ENCODE measurements around the gene ANKRD16.
"Not testable (repeated sequence)": the region's sequence is repeated elsewhere in the genome, so short reads cannot be mapped to it uniquely, and the experiment has no call there.

ANKRD16 gene

GRCh38 chr10:5889624-5890451 lies at the start of gene ANKRD16, which contains the start of gene FBH1:
TSS of gene ANKRD16 (minus strand) at chr10:5889893. CDS start at chr10:5889354, 539 bp downstream.
TSS of gene FBH1 (plus strand) at chr10:5890243. CDS start at chr10:5890346, 103 bp downstream.
- DNase-seq (ENCODE audit: low read depth) = peak; percentile 98

DNA sequence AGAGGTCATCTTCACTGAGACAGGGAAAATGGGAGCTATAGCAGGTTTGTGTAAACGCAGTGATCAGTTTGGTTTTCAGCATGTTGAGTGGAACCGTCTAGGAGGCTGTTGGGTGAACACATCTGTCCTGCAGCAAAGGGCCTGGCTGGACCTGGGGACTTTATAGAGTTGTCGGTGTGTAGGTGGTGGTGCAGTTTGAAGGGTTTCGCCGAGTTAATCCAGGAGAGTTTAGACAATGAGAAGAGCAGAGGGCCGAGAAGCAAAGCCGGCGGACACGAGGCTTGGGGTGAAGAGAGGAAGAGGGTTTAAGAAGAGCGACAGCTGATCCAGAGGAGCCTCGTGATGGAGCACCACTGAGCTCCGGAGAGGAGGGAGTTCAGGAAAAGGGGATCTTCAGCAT lies 48.6 kb upstream of the ANKRD16 start:
- DNase-seq (ENCODE audit: low read depth) = no peak
- no peak overlapping the region for H3K4me3 ChIP-seq (ENCODE audit: low read depth, low read length)

More at GRCh38 chr10:5889624-5890451, at the start of gene ANKRD16, which contains the start of gene FBH1:
- peak within 1 kb of the TSS; percentile 86 for H3K4me3 ChIP-seq (ENCODE audit: low read depth, low read length)

GRCh38 chr10:5937016-5937415 lies 47.3 kb upstream of the ANKRD16 start:
- no peak for DNase-seq (ENCODE audit: low read depth)
- H3K4me3 ChIP-seq (ENCODE audit: low read depth, low read length) = no peak overlapping the region

GRCh38 chr10:5935628-5936027 lies 45.9 kb upstream of the ANKRD16 start:
- H3K4me3 ChIP-seq (ENCODE audit: low read depth, low read length) = no peak overlapping the region
- DNase-seq (ENCODE audit: low read depth) = no peak

GRCh38 chr10:5933909-5934546 lies 44.3 kb upstream of the ANKRD16 start:
- no peak overlapping the region for H3K4me3 ChIP-seq (ENCODE audit: low read depth, low read length)
- no peak for DNase-seq (ENCODE audit: low read depth)

DNA sequence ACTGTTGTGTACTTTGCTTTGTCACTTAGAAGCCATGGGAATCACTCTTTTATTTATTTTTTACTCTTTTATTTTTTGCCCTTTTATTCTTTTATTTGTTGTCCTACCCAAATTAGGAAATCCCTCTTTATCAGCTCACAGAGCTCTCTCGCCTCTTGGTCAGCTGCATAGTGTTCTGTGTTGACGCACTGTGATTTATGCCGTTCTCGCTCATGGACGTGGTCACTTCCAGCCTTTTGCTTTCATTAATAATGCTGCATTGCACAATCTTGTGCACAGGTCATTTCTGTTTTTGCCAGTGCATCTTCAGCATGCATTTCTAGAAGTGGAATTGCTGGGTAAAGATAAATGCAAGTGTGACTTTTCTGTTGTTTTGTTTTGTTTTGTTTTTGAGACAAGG lies 42.7 kb upstream of the ANKRD16 start:
- no peak overlapping the region for H3K4me3 ChIP-seq (ENCODE audit: low read depth, low read length)
- DNase-seq (ENCODE audit: low read depth) = no peak

GRCh38 chr10:5930272-5930671 lies 40.6 kb upstream of the ANKRD16 start:
- no peak overlapping the region for H3K4me3 ChIP-seq (ENCODE audit: low read depth, low read length)
- no peak for DNase-seq (ENCODE audit: low read depth)

DNA sequence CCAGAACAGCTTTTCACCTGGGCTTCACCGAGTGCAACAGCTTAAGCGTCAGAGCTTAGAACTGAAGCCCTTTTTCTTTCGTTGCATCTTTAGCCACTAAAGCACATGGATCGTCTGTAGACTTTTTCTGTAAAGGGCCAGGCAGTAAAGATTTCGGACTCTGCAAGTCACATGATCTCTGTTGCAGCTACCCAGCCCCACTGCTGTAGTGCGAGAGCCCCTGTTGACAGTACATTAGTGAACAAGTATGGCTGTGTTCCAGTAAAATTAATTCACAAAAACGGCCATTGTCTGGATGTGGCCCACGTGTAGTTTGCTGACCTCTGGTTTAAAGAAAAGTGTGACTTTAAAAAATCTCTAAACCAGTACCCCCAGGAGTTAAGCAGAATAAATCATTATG lies 39.7 kb upstream of the ANKRD16 start:
- no peak for DNase-seq (ENCODE audit: low read depth)

DNA sequence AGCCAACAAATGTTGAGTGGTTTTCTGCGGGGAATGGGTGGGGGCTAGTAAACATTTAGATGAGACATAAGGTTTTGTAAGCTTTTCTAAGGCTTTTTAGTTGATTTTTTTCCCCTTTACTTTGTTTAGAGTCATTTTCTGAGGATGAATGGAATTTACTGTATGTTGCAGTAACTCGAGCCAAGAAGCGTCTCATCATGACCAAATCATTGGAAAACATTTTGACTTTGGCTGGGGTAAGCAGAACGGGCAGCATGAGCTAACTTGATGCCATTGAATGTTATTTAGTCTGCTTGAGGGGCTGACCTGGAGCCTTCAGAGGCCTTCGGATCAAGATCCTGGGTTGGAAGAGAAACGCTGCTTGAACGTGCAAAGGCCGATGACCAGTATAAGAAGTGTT lies 37.6 kb upstream of the ANKRD16 start:
- DNase-seq (ENCODE audit: low read depth) = no peak
- H3K4me3 ChIP-seq (ENCODE audit: low read depth, low read length) = no peak overlapping the region

More for the DNA sequence above, 39.7 kb upstream of the ANKRD16 start:
- H3K4me3 ChIP-seq (ENCODE audit: low read depth, low read length) = no peak overlapping the region

DNA sequence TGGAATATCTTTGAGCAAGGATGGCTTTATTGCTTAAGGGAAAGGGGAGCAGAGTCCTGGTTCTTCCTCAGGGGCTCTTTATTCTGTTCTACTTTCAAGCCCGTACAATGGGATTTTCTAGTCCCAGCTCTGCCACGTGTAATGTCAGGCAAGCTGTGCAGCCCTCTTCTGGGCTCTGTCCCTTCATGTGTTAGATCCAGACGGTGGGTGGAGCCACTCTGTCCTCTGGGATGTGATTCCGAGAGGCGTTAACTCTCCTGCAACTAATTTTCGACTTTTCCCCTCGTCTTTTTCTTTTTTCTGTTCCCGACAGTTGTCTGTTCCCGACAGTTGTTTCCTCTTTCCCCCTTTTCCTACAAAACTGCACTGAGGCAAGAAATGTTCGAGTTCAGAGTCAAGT lies 35.2 kb upstream of the ANKRD16 start:
- no peak overlapping the region for H3K4me3 ChIP-seq (ENCODE audit: low read depth, low read length)
- no peak for DNase-seq (ENCODE audit: low read depth)

DNA sequence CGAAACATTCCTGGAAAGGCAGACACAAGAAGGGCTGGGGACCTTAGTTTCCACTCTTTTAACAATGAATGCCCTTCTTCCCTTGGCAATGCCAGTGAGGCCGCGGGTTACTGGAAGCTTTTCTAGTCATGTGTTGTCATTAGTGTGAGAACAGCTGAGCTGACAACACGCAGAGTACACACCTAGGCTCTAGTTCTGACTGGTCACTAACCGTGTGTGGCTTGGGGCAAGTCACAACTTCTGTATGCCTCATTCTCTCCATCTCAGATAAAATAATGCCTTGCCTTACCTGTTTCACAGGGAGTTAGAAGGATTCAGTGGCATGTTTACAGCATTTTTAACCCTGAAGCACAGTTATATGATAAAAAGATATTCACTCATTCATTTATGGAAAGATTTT lies 32.1 kb upstream of the ANKRD16 start:
- DNase-seq (ENCODE audit: low read depth) = no peak
- no peak overlapping the region for H3K4me3 ChIP-seq (ENCODE audit: low read depth, low read length)

GRCh38 chr10:5919568-5919967 lies 29.9 kb upstream of the ANKRD16 start:
- no peak for DNase-seq (ENCODE audit: low read depth)
- H3K4me3 ChIP-seq (ENCODE audit: low read depth, low read length) = no peak overlapping the region

GRCh38 chr10:5918763-5919162 lies 29.1 kb upstream of the ANKRD16 start:
- no peak for DNase-seq (ENCODE audit: low read depth)
- no peak overlapping the region for H3K4me3 ChIP-seq (ENCODE audit: low read depth, low read length)

DNA sequence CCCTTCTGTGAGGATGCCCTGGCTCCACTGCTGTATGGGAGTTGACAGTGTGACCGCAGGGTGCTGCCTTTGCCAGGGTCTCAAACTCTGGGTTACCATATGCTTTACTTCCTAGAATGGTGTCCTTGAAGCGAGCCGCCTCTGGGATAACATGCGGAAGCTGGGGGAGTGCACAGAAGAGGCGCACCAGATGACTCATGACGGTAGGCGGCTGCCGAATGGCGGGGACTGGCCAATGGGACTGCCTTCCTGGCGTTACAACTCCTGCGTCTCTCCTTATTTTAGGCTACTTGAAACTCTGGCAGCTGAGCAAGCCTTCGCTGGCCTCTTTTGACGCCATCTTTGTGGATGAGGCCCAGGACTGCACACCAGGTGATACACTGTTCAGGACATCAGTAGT lies 27.6 kb upstream of the ANKRD16 start:
- no peak overlapping the region for H3K4me3 ChIP-seq (ENCODE audit: low read depth, low read length)
- DNase-seq (ENCODE audit: low read depth) = no peak

- no peak overlapping the region for H3K4me3 ChIP-seq (ENCODE audit: low read depth, low read length)
- DNase-seq (ENCODE audit: low read depth) = no peak
These were observed 25.8 kb upstream of the ANKRD16 start for GRCh38 chr10:5915451-5915850.

DNA sequence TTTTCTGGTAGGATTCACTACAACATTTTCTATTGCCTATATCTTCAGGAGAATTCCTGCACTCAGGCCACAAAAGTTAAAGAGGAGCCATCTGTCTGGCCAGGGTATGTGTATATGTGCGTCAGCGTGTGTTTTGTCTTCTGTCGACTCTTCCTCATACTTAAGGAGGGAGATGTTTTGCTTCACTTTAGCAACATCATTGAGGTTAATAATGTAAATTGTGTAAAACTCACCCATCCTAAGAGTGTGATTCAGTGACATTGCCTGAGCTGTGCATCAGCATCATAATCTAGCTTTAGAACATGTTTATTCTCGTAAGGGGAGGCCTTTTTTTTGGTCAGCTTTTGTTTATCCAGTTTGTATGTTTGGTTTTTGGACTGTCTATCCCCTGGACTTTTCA lies 24.0 kb upstream of the ANKRD16 start:
- no peak overlapping the region for H3K4me3 ChIP-seq (ENCODE audit: low read depth, low read length)
- DNase-seq (ENCODE audit: low read depth) = no peak

DNA sequence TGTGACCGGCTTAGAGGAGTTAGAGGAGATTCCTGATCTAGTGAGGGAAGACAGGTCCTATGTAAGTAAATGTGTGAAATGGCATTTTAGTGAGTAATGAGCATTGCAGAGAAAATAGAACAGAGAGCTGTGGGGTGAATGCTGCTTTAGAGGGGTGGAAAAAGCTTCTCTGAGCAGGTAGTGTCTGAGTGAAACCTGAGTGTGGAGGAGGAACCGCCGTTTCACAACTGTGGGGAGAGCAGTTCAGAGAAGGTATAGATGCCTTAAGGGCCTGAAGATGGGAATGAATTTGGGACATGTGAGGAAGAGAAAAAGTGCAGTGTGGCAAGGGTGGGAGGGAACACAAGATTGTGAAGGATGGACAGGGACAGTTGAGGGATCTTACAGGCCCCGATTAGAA lies 22.0 kb upstream of the ANKRD16 start:
- no peak overlapping the region for H3K4me3 ChIP-seq (ENCODE audit: low read depth, low read length)
- DNase-seq (ENCODE audit: low read depth) = no peak

DNA sequence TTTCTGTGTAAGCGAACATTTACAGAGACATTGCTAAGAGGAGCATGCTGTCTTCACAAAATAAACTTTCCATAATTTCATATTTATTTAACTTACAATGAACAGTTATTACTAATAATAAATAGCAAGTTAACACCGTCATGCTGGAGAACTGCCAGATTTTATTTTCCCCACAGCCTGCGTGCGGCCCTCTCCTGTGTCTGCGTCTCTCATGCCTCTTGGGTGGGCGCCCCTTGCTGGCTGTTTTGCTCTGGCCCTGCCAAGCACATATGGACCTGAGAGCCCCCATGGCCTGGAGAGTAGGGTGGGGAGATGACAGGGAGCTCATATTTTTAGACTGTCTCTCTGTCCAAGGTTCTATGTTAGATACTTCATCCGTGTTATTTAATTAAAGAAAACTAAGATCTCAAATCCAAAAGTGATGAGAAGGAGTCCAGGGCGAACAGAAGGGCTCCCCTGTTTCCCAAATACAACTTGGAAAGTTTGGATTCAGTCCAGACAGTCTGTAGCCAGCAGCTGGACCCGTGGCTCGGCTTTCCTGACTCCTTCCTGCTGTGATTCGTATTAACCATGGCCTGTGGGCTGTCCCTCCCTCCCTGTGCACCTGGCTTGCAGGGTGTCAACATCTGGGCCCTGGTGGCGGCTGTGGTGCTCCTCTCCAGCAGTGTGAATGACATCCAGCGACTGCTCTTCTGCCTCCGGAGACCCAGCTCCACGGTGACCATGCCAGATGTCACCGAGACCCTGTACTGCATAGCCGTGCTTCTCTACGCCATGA lies 20.8 kb upstream of the ANKRD16 start:
- H3K4me3 ChIP-seq (ENCODE audit: low read depth, low read length) = no peak overlapping the region
- no peak for DNase-seq (ENCODE audit: low read depth)

- DNase-seq (ENCODE audit: low read depth); H3K4me3 ChIP-seq (ENCODE audit: low read depth, low read length): not testable (repeated sequence)
These were observed 19.0 kb upstream of the ANKRD16 start for GRCh38 chr10:5908676-5909075.

DNA sequence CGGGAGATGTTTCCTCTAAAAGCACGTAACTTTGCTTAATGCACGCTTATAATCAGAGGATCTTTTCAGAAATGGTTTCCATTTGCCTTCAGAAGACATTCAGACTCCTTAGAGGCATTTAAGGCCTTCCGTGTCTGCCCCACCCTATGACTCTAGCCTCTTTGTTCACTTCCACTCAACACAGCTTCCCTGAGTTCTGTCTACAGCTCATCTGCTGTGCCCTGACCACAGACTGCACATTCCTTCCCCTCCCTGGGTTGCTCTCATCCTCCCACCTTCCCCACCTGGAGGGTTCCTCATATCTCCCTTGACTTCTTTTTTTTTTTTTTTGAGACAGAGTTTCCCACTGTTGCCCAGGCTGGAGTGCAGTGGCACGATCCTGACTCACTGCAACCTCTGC lies 17.0 kb upstream of the ANKRD16 start:
- no peak for DNase-seq (ENCODE audit: low read depth)
- no peak overlapping the region for H3K4me3 ChIP-seq (ENCODE audit: low read depth, low read length)
